SK-N-SH (cell line): ENCODE data around the gene SCAMP5.

Experiments used
- ELF1 ChIP-seq: IDR thresholded peaks from 2 replicates; pipeline ENCODE4 v1.4.0; 2012
- EP300 ChIP-seq, 2 experiments: IDR thresholded peaks; 2 replicates each; pipeline versions ENCODE4 v1.4.0 to v1.6.1; 2012; ENCODE audit warnings: borderline replicate concordance in 1 of 2, low read depth in 1 of 2, low read length in 1 of 2
- FOXJ3 ChIP-seq: sonication (generic); formaldehyde crosslinking; IDR thresholded peaks from 2 replicates; pipeline ENCODE4 v1.5.1; 2020; ENCODE audit warnings: mild to moderate bottlenecking, missing genetic modification reagents
- FOXM1 ChIP-seq: IDR thresholded peaks from 2 replicates; pipeline ENCODE4 v1.4.0; 2012; ENCODE audit warnings: low read depth, mild to moderate bottlenecking
- POLR2AphosphoS5 ChIP-seq: IDR thresholded peaks from 2 replicates; pipeline ENCODE4 v1.6.1; 2012; ENCODE audit warnings: low read depth, low read length
- SIN3A ChIP-seq: IDR thresholded peaks from 2 replicates; pipeline ENCODE4 v1.6.1; 2012; ENCODE audit warnings: low read depth, mild to moderate bottlenecking, low read length, moderate library complexity, borderline replicate concordance
- SMC3 ChIP-seq: IDR thresholded peaks from 2 replicates; pipeline ENCODE4 v1.6.1; 2012; ENCODE audit warnings: low read depth, low read length, improper control_type of control experiment
- TAF1 ChIP-seq: IDR thresholded peaks from 2 replicates; pipeline ENCODE4 v1.6.1; 2012; ENCODE audit warnings: low read depth, mild to moderate bottlenecking, low read length, moderate library complexity, borderline replicate concordance
- YY1 ChIP-seq: IDR thresholded peaks from 2 replicates; pipeline ENCODE4 v1.4.0; 2012; ENCODE audit warnings: low read depth, mild to moderate bottlenecking
- TF ChIP-seq, protein P1 (sequence below): IDR thresholded peaks from 2 replicates; pipeline ENCODE4 v1.4.0; 2012; ENCODE audit warnings: low read depth
- TF ChIP-seq, protein P2 (sequence below): fragments of 200-600 bp; sonication (generic); IDR thresholded peaks from 2 replicates; pipeline ENCODE4 v1.6.1; 2017; ENCODE audit warnings: antibody characterized with exemption, mild to moderate bottlenecking, moderate library complexity

DNA sequence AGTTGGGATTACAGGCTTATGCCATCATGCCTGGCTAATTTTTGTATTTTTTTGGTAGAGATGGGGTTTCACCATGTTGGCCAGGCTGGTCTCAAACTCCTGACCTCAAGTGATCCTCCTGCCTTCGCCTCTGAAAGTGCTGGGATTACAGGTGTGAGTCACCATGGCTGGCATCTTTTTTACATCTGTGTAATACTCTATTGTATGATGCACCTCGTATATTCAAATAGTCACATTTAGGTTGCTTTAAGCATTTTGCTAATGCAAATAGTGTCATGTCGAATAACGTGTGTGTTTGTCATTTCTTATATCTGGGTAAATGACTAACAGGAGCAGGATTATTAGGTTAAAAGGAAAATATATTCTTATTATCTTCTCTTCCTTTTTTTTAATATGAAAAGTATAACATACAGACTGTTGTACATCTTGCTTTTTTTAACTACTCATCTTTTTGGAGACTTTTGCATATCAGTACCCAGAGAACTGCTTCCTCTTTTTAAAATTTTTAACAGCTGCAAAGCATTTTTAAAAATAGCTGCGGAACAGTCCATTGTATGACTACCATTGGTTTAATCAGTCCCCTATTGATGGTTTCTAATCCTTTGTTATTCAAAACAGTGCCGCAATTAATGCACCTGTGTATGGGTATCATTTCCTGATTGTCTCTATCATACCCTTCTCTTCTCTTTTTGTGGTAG is 13.4 kb downstream of the SCAMP5 start:
- no peak for TF ChIP-seq FOXM1
- TF ChIP-seq, protein P1, sequence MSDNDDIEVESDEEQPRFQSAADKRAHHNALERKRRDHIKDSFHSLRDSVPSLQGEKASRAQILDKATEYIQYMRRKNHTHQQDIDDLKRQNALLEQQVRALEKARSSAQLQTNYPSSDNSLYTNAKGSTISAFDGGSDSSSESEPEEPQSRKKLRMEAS = no peak
- TF ChIP-seq, protein P2, sequence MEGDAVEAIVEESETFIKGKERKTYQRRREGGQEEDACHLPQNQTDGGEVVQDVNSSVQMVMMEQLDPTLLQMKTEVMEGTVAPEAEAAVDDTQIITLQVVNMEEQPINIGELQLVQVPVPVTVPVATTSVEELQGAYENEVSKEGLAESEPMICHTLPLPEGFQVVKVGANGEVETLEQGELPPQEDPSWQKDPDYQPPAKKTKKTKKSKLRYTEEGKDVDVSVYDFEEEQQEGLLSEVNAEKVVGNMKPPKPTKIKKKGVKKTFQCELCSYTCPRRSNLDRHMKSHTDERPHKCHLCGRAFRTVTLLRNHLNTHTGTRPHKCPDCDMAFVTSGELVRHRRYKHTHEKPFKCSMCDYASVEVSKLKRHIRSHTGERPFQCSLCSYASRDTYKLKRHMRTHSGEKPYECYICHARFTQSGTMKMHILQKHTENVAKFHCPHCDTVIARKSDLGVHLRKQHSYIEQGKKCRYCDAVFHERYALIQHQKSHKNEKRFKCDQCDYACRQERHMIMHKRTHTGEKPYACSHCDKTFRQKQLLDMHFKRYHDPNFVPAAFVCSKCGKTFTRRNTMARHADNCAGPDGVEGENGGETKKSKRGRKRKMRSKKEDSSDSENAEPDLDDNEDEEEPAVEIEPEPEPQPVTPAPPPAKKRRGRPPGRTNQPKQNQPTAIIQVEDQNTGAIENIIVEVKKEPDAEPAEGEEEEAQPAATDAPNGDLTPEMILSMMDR = no peak
- TF ChIP-seq EP300 (IDR thresholded peaks at IDR 0.05; ENCODE audit: borderline replicate concordance in 1 of 2, low read depth in 1 of 2, low read length in 1 of 2) = no peak
- no peak for TF ChIP-seq SMC3
- TF ChIP-seq FOXJ3 (CRISPR knock-in tag) = no peak
- no peak for TF ChIP-seq SIN3A
- TF ChIP-seq POLR2AphosphoS5 = no peak
- no peak for TF ChIP-seq ELF1
- no peak for TF ChIP-seq TAF1
- TF ChIP-seq YY1 = no peak
